CD4-positive, alpha-beta T cell treated with Interleukin-15 for 4 hours (primary cell): ENCODE data around the gene DCAKD.

Experiments
- DNase-seq: peaks from one replicate; pipeline ENCODE4 v3.0.0-alpha.2; 2020; ENCODE audit warnings: low spot score

The DCAKD gene

GRCh38 chr17:45051060-45051719 is at the start of gene DCAKD:
Gene DCAKD (minus strand): TSS chr17:45051632. CDS start chr17:45034885, 16,747 bp downstream.
- DNase-seq: peak; percentile 92

- DNase-seq: peak; percentile 68
These were observed 47.6 kb upstream of the DCAKD start for GRCh38 chr17:45098869-45099616.

- DNase-seq: no peak
These were observed 46.8 kb upstream of the DCAKD start for GRCh38 chr17:45098081-45098868.

GRCh38 chr17:45096926-45097325 is 45.5 kb upstream of the DCAKD start:
- no peak for DNase-seq

GRCh38 chr17:45096141-45096540 is 44.7 kb upstream of the DCAKD start:
- no peak for DNase-seq

GRCh38 chr17:45093444-45094110 is 42.1 kb upstream of the DCAKD start:
- DNase-seq: no peak

GRCh38 chr17:45092911-45093430 is 41.5 kb upstream of the DCAKD start:
- DNase-seq: no peak

- no peak for DNase-seq
These were observed 40.5 kb upstream of the DCAKD start for GRCh38 chr17:45091778-45092425.

GRCh38 chr17:45090711-45091110 is 39.3 kb upstream of the DCAKD start:
- DNase-seq: no peak

- DNase-seq: no peak
These were observed 37.3 kb upstream of the DCAKD start for GRCh38 chr17:45088741-45089140.

- DNase-seq: no peak
These were observed 36.5 kb upstream of the DCAKD start for GRCh38 chr17:45087978-45088377.

- DNase-seq: no peak
These were observed 36.1 kb upstream of the DCAKD start for GRCh38 chr17:45087504-45087975.

- no peak for DNase-seq
These were observed 35.6 kb upstream of the DCAKD start for GRCh38 chr17:45086865-45087503.

- DNase-seq: no peak
These were observed 35.0 kb upstream of the DCAKD start for GRCh38 chr17:45086391-45086790.

GRCh38 chr17:45081047-45081703 is 29.7 kb upstream of the DCAKD start:
- no peak for DNase-seq

GRCh38 chr17:45077643-45078042 is 26.2 kb upstream of the DCAKD start:
- DNase-seq: no peak

- no peak for DNase-seq
These were observed 22.1 kb upstream of the DCAKD start for GRCh38 chr17:45073414-45074070.

GRCh38 chr17:45070809-45071208 is 19.4 kb upstream of the DCAKD start:
- no peak for DNase-seq

- DNase-seq: no peak
These were observed 18.6 kb upstream of the DCAKD start for GRCh38 chr17:45070001-45070400.

GRCh38 chr17:45067637-45068036 is 16.2 kb upstream of the DCAKD start:
- no peak for DNase-seq
